Endothelial cell of hepatic sinusoid (primary cell): Measurements from ENCODE around the gene GABBR2.

Experiments used
- in situ Hi-C: cut with HindIII; loops from 2 replicates; pipeline ENCODE4 v1.10.0; 2017; ENCODE audit warnings: low sequenced_read_pairs

The GABBR2 gene

DNA sequence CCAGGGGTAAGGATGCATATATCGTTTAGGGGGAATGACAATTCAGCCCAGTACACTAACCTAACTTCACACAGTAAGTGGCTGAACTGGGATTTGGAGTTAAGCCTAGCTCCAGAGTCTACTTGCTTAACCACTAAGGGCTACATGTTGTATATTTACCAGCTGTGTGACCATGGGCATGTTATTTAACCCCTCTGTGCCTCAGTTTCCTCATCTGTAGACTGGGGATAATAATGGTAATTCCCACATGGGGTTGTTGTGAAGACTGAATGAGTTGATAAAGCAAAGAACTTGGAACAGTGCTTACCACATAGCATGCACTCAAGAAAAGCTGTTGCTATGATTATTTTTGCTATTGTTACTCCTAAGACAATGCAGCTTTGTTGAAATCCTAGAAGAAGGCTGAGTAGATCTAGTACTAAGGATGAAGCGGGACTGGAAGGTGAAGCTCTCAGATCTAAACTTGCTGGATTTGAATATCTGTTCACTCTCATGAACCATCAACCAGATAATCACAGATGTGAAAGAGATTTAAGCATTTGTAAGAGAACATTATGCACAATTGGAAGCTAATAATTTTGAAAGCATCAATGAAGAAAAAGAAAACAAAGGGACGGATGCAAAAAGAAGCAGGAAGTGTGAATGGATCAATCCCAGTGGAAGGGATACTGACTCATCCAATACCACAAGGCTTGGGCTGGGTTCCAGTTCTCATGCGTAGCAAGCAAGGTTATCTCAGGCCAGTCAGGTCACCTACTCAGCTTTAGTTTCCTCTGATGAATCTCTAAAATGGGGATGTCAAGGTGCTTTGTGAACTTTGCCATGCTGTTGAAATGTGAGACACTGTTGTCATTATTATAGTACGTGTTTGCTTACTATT is 374.8 kb downstream of the GABBR2 start:
- in situ Hi-C loops = no loop called here

- in situ Hi-C loops = no loop called here
Measured at GRCh38 chr9:98332405-98332831, 376.3 kb downstream of the GABBR2 start.

- in situ Hi-C loops = no loop called here
Measured at GRCh38 chr9:98331536-98332259, 377.0 kb downstream of the GABBR2 start.

DNA sequence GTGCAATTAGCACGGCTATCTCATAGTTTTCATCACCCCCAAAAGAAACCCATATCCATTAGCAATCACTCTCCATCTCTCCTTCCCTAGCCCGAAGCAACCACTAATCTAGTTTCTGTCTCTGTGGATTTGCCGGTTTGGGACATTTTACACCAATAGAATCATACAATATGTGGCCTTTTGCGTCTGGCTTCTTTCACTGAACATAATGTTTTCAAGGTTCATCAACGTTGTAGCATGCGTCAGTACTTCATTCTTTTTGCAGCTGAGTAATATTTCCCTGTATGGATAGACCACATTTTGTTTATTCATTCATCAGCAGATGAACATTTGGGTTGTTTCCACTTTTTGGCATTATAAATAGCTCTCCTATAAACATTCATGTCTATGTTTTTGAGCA is 377.9 kb downstream of the GABBR2 start:
- in situ Hi-C loops = no loop called here

DNA sequence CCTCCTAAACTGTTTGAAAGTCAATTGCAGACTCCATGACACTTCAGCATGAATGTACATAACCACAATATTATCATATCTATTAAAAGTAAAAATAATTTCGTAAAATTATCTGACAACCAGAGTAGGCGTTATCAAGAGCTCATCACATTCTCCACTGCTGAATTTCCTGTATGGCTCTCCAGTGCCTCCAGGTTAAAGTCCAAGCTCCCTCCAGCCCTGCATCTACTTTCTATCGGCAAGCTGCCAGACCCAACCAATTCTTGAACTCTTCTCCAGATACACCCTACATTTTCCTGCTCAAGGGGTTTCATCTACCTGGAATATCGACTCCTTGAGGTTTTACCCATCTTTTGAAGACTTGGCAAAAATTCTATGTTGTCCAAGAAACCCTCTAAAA is 378.8 kb downstream of the GABBR2 start:
- in situ Hi-C loops = no loop called here

DNA sequence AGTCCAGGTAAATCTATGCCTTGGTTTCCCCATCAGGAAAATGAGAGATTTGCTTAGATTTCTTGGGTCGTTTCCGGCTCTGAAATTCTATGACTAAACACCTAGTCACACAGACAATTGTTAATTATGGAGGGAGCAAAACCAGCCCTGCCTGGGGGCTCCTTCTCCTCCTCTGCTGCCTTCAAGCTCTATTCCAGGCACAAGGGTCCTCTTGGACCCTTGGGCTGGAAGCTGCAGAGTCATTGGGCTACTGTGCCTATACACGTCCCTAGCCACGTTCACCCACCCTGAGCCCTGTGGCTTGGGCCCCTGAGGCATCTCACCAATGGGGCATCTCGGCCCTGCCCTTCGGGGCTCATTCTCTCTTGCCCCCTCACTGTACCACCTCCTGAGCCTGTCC is 379.5 kb downstream of the GABBR2 start:
- in situ Hi-C loops = no loop called here

DNA sequence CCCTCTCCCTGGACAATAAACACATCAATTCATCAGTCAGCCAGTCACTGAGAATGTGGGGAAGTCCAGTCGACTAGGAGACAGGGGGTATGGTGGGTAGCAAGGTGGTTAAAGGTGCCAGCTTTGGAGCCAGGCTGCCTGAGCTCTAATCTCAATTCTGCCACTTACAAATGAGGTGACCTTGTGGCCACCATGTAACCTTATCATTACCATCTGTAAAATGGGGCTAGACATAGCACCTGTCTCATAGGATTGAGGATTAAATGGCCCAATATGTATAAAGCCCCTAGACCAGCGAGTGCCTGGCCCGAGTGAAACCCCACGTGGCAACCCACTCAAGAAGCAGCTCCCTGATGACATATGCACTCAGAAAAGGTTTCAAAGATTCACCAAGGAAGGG is 380.0 kb downstream of the GABBR2 start:
- in situ Hi-C loops = no loop called here

- in situ Hi-C loops = no loop called here
Measured at GRCh38 chr9:98328141-98328540, 380.6 kb downstream of the GABBR2 start.

- in situ Hi-C loops = no loop called here
Measured at GRCh38 chr9:98327249-98327561, 381.5 kb downstream of the GABBR2 start.

- in situ Hi-C loops = no loop called here
Measured at GRCh38 chr9:98326459-98327248, 382.1 kb downstream of the GABBR2 start.

GRCh38 chr9:98324801-98325200 is 383.9 kb downstream of the GABBR2 start:
- in situ Hi-C loops = no loop called here

DNA sequence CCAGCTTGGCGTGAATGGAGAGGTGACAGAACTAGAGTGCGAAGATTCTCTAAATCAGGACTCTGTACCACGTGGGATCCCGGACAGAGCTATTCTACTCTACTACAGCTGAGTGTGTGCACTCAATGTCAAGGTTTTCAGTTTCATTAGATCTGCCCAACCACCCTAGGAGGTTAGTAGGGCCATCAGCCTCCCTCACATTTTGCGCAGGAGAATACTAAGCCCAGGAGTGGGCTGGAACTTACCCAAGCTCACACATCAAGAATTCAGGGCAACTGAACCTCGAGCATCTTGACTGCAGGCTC is 385.0 kb downstream of the GABBR2 start:
- in situ Hi-C loops = no loop called here

DNA sequence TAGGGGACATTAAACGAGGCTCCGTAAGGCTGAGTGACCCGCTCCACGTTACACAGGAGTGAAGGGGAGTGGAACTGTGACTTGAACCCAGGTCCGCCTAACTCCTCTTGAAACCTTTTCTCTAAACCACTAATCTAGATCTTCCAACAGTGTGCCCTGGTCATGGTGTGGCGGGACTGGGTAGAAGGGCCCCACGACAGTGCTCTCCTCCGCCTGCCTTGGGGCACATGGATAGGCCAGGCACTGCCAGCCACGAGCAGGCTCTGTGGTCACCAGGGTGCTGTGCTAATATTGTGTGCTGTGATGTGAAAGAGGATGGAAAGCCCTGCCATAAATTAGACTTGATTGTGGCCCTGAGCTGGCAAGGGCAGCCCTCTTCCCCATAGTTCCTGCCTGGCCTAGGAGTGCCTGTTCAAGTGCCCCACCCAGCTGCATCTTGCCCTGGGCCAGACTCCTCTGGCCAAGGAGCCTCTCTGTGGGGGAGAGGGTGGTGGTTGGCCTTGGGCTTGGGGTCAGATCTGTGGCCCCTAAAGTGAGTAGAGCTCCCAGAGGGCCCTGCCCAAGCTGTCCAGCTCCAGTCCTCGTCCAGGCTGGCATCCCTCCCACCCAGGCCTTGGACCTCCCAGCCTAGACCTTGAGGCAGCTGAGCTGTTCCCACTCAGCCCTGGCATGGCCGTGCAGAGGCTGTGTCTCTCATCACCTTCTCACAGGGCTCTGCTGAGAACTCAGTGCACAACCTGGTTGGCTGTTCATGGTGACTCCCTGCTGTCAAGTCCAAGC is 385.5 kb downstream of the GABBR2 start:
- in situ Hi-C loops = no loop called here

GRCh38 chr9:98321269-98321668 is 387.5 kb downstream of the GABBR2 start:
- in situ Hi-C loops = no loop called here

DNA sequence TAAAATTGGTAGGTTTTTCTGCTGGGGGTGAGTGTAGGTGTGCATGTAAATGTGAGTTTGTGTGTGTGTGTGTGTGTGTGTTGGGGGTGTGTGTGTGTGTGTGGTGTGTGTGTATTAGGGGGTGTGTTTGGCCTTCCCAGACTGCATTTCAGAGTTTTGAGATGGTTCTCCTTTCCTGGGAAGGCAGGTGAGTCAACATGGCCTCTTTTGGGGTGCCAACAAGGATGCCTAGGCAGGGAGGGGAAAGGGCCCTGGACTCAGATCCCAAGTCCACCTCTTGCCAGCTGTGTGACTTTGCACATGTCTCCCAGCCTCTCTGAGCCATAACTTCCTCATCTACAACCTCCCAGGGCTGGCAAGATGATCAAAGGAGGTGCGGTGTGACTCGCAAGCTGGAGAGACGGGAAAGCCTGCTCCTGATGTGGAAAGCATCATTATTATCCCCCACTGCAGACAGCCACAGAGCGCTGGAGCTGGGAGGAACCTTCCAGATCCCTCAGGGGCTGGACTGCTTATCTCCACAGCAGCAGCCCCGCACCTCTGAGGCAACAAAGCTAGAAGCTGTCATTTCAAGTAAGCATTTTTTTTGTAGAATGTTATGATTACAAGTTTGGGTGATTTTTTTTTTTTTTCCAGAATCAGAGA is 389.8 kb downstream of the GABBR2 start:
- in situ Hi-C loops = no loop called here

DNA sequence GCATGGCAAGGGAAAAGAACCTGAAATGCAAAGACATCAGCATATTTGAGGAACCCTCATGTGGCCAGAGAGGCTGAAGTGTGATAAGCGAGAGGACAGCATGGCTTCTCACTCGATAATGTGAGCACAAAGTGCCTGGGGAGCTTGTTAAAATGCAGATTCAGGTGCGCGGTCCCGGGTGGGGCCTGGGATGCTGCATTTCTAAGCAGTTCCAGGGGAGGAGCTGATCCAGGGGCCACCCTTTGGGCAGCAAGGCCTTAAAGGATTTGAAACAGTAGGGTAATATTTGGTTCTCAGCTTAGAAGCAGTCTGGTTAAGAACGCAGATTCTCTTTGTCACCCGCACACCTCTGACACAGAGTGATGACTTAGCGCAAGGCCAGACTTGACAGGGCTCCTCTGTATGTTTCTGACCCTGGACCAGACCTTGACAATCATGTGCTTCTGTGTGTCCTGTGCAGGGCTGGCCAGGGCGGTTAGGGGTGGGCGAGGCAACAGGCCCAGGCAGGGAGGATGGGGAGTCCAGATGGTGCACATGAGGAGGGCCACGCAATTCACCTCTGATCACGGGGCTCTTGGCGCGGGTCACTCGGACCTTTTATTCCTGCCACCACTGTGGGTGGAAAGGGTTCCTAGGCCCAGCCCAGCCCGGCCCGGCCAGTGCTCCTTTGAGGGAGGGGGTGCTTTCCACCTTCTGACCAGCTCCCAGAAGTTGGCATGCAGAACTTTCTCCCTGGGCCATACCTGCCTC is 390.5 kb downstream of the GABBR2 start:
- in situ Hi-C loops = no loop called here

- in situ Hi-C loops = no loop called here
Measured at GRCh38 chr9:98317134-98317857, 391.4 kb downstream of the GABBR2 start.

DNA sequence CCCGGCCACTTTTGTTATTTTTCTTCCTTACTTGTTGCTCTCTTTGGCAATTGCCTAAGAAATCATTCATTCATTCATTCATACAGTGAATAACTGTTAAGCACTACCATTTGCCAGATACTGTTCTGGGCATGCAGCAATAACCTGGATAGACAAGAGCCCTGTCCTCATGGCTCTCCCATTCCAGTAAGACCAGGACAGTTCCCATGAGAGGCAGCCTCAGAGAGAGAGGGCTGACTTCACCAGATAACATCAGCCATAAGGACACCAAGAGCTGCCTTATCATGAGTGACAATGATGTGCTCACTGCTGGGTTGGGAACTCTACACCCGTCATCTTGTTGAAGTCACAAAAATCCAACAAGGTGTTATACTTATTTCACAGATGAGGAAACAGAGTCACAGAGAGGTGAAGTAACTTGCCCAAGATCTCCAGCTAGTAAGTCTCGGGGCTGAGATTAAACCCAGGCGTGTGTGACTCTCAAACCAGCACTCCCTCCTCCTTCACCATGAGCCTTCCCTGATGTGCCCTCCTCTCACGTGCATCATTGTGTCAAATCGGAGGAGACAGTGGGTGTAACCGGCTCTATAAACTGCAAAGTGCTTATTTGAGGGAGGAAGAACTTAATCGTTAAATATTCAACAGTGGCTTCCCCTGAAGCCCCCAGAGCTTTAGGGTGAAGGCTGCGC is 392.1 kb downstream of the GABBR2 start:
- in situ Hi-C loops = no loop called here
